Measurements from ENCODE around the gene ICAM4. TPM values are rescaled to one million over a fixed set of nuclear protein-coding genes. Genes with fewer than 3 reads are reported as not detected.

Gene ICAM4
- total RNA-seq, 3 donors from 2014 or later (not counting 1 experiment from before 2014, with no cell fraction given): 1.3 to 3.6 (median 3.0) TPM

DNA sequence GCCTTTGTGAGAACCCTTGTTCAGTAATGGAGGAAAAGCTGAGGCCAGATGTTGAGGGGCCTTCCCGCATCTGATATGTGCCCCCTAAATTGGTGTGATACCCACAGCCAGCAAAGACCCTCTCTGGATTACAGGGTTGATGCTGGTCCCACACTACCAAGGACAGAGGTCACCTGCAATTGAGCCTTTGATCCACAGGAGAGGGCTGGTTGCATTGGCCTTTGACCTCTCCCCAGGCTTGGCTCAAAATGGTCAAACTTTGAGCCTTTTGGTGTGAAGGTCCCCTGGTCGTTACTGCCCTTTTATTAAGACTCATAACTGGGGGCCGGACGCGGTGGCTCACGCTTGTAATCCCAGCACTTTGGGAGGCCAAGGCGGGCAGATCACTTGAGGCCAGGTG, 43.1 kb upstream of the ICAM4 start:
- TF ChIP-seq, protein P1, sequence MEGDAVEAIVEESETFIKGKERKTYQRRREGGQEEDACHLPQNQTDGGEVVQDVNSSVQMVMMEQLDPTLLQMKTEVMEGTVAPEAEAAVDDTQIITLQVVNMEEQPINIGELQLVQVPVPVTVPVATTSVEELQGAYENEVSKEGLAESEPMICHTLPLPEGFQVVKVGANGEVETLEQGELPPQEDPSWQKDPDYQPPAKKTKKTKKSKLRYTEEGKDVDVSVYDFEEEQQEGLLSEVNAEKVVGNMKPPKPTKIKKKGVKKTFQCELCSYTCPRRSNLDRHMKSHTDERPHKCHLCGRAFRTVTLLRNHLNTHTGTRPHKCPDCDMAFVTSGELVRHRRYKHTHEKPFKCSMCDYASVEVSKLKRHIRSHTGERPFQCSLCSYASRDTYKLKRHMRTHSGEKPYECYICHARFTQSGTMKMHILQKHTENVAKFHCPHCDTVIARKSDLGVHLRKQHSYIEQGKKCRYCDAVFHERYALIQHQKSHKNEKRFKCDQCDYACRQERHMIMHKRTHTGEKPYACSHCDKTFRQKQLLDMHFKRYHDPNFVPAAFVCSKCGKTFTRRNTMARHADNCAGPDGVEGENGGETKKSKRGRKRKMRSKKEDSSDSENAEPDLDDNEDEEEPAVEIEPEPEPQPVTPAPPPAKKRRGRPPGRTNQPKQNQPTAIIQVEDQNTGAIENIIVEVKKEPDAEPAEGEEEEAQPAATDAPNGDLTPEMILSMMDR (IDR thresholded peaks at IDR 0.05): no peak
- DNase-seq: no peak
- WGBS (ENCODE audit: insufficient coverage): 97% methylated on average over 7 of the region's 7 CpGs
- Mint-ChIP-seq H3K27ac (no peak overlapping the region), H3K4me3 (no peak overlapping the region), H3K9me3 (no peaks in the 10 kb centered on the region), H3K36me3 (no peaks in the 10 kb centered on the region), H3K4me1 (peaks cover 0 to 3% of the 10 kb centered on the region in 2 donors), H3K27me3 (ENCODE audit: low read depth in 2 of 2) (no peaks in the 10 kb centered on the region)
- no peak overlapping the region for H3K4me3 ChIP-seq (ENCODE audit: low read length)
- H3K27me3 ChIP-seq (ENCODE audit: control insufficient read depth, insufficient read depth, low read length): no peaks in the 10 kb centered on the region
- no peak for ATAC-seq
- intact Hi-C loops (cut with micrococcal nuclease): no loop called here
- no peaks in the 10 kb centered on the region for H3K36me3 ChIP-seq (ENCODE audit: control insufficient read depth, insufficient read depth, low read length)
- H3K4me1 ChIP-seq (ENCODE audit: control insufficient read depth, insufficient read depth, low read length): no peaks in the 10 kb centered on the region
- H3K27ac ChIP-seq (ENCODE audit: low read length): no peak overlapping the region
- H3K9me3 ChIP-seq (ENCODE audit: control insufficient read depth, insufficient read depth, low read length): no peaks in the 10 kb centered on the region

DNA sequence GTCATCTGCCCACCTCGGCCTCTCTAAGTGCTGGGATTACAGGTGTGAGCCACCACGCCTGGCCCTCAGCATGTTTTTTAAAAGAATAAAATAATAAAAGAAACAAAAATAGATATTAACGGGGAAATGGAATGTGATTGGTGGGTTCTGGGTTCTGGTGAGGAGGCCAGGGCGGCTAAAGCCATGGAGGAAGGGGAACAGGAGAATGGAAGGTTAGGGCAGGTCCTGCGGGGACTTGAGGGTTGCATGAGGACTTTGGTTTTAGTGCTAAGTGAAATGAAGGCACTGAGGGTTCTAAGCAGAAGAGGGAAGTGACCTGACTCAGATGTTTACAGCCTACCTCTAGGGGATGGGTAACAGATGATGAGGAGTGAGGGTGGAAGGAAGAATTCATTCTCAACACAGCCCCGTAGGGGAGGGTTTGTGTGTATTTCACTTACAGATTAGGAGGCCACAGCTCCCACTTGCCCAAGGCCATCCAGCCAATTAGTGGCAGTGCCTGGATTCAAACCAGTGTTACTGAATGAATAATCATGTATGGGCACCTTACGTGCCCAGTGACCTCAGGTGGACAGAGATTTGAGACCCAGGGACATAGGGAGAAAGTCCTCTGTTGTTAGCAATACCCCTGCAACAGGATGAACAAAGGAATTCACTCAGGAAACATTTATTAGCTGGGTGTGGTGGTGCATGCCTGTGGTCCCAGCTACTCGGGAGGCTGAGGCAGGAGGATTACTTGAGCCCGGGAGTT, 41.4 kb upstream of the ICAM4 start:
- intact Hi-C loops (cut with micrococcal nuclease): no loop called here
- Histone ChIP-seq H3K4me3 (ENCODE audit: low read length) (no peak overlapping the region), H3K27ac (ENCODE audit: low read length) (no peak overlapping the region), H3K36me3 (ENCODE audit: control insufficient read depth, insufficient read depth, low read length) (no peaks in the 10 kb centered on the region), H3K27me3 (ENCODE audit: control insufficient read depth, insufficient read depth, low read length) (no peaks in the 10 kb centered on the region), H3K4me1 (ENCODE audit: control insufficient read depth, insufficient read depth, low read length) (peaks cover 5% of the 10 kb centered on the region), H3K9me3 (ENCODE audit: control insufficient read depth, insufficient read depth, low read length) (no peaks in the 10 kb centered on the region)
- DNase-seq (no peak), ATAC-seq (no peak)
- 68% methylated on average over 8 of the region's 9 CpGs for WGBS (ENCODE audit: insufficient coverage)
- no peak overlapping the region for H3K27ac Mint-ChIP-seq
- no peaks in the 10 kb centered on the region for H3K27me3 Mint-ChIP-seq (ENCODE audit: low read depth in 2 of 2)
- no peaks in the 10 kb centered on the region for H3K9me3 Mint-ChIP-seq
- no peak overlapping the region for H3K4me3 Mint-ChIP-seq
- TF ChIP-seq, protein P1 (IDR thresholded peaks at IDR 0.05): no peak
- peaks cover 0 to 4% of the 10 kb centered on the region in 2 donors for H3K4me1 Mint-ChIP-seq
- no peaks in the 10 kb centered on the region for H3K36me3 Mint-ChIP-seq

DNA sequence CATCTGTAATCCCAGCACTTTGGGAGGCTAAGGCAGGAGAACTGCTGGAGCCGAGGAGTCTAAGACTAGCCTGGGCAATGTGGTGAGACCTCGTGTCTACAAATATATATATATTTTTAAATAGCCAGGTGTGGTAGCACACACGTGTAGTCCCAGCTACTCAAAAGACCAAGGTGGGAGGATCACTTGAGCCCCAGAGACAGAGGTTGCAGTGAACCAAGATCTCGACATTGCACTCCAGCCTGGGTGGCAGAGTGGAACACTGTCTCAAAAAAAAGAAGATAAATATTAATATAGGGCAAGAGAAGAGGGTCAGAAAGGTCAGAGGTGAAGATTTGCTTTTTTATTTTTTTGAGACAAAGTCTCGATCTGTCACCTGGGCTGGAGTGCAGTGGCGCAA, 40.2 kb upstream of the ICAM4 start:
- H3K27ac Mint-ChIP-seq: no peak overlapping the region

More for the DNA sequence above, 40.2 kb upstream of the ICAM4 start:
- TF ChIP-seq, protein P1 (IDR thresholded peaks at IDR 0.05): no peak
- Mint-ChIP-seq H3K36me3 (no peaks in the 10 kb centered on the region), H3K4me1 (peaks cover 0 to 4% of the 10 kb centered on the region in 2 donors), H3K4me3 (no peak overlapping the region), H3K27me3 (ENCODE audit: low read depth in 2 of 2) (no peaks in the 10 kb centered on the region), H3K9me3 (no peaks in the 10 kb centered on the region)
- Histone ChIP-seq H3K4me1 (ENCODE audit: control insufficient read depth, insufficient read depth, low read length) (peaks cover 9% of the 10 kb centered on the region), H3K36me3 (ENCODE audit: control insufficient read depth, insufficient read depth, low read length) (no peaks in the 10 kb centered on the region), H3K9me3 (ENCODE audit: control insufficient read depth, insufficient read depth, low read length) (no peaks in the 10 kb centered on the region), H3K4me3 (ENCODE audit: low read length) (no peak overlapping the region), H3K27me3 (ENCODE audit: control insufficient read depth, insufficient read depth, low read length) (no peaks in the 10 kb centered on the region), H3K27ac (ENCODE audit: low read length) (no peak overlapping the region)
- ATAC-seq (no peak), DNase-seq (no peak)
- intact Hi-C loops (cut with micrococcal nuclease): no loop called here
- 84% methylated on average over 5 of the region's 6 CpGs for WGBS (ENCODE audit: insufficient coverage)

Data from natural killer cell (primary cell).